Right renal pelvis (tissue), 4 donors: ENCODE results near the gene MAPK8IP2. TPM values are rescaled to one million over a fixed set of nuclear protein-coding genes. Genes with fewer than 3 reads are reported as not detected.
A peak's percentile ranks its signal among the peaks of the same experiment; 100 is the strongest.
"Not testable (repeated sequence)": the region's sequence is repeated elsewhere in the genome, so short reads cannot be mapped to it uniquely, and the experiment has no call there.

ENCODE experiments used
- DNase-seq, 4 donors: peaks; one replicate each; pipeline ENCODE4 v3.0.0-alpha.2; 2013; ENCODE audit warnings: low read depth in 4 of 4, low spot score in 3 of 4, missing footprints in 1 of 4
- polyA plus RNA-seq, 4 donors: library from polyadenylated mRNA; unstranded; fragments of 120-200 nt; gene quantifications; one replicate each; pipeline ENCODE4 v1.2.1, GENCODE V29; 2013; ENCODE audit not compliant: insufficient read length in 4 of 4

Gene MAPK8IP2
- polyA plus RNA-seq, 4 donors, result 0.59 to 1.3 (median 0.63) TPM

DNA sequence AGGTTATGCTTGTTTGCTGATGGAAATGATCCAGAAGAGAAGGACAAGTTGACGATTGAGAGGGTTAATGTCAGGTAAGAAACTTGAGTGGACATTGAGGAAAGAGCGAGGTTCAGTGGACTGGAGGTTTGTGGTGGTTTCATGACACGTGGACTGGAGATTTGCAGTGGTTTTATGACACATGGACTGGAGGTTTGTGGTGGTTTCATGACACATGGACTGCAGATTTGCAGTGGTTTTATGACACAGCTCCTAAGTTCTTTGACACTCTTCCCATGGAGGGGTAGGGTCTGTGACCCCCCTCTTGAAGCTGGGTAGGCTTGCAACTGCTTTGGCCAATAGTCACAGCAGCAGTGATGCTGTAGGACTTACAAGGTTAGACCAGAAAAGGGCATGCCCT, 5.4 kb upstream of the MAPK8IP2 start:
- no peak for DNase-seq

DNA sequence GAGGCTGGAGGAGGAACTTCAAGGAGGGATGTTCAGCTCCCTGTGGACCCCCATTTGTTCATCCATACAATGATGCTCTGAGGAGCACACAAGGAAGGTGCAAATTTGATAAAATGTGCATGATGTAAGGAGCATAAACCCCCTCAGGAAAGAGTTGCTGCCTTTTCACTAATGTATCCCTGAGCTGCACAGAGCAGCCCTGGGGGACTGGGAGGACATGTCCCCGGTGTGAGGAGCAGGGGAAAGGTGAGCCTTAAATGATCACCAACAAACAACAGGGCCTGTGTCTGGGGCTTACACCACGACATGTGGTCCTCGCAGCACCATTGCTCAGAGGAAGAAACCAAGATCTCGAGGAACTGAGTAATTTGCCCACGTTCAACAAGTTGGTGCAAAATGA, 3.5 kb upstream of the MAPK8IP2 start:
- no peak for DNase-seq

DNA sequence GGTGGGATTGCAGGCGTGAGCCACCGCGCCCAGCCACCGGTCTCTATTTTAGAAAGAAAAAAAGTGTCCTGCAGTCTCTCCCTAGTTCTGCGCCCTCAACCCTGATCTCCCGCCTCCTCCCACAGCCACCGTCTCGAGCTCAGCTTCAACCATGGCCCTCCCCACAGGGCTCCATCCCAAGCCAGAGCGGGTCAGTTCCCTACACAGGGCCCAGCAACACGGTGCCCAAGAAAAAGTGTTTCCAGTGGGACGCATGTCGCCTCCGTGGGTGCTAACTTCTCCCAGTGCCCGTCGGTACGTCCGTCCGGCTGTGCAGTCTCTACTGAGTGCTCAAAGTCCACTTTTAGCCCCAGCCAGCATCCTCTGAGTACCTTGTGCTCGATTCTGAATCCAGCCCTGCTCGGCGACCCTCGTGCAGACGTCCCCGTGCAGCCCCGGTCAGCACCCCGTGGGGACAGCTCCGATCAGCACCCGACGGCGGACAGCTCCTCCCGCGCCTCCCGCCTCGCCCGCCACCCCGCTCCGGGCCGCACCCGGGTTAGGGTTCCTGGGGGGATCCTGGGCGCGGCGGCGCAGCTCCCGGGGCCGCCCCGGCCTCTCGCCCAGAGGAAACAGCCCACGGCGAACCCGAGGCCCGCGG, 657 bp upstream of the MAPK8IP2 start:
- DNase-seq, result peak in 1 of 4 donors; percentile 36

DNA sequence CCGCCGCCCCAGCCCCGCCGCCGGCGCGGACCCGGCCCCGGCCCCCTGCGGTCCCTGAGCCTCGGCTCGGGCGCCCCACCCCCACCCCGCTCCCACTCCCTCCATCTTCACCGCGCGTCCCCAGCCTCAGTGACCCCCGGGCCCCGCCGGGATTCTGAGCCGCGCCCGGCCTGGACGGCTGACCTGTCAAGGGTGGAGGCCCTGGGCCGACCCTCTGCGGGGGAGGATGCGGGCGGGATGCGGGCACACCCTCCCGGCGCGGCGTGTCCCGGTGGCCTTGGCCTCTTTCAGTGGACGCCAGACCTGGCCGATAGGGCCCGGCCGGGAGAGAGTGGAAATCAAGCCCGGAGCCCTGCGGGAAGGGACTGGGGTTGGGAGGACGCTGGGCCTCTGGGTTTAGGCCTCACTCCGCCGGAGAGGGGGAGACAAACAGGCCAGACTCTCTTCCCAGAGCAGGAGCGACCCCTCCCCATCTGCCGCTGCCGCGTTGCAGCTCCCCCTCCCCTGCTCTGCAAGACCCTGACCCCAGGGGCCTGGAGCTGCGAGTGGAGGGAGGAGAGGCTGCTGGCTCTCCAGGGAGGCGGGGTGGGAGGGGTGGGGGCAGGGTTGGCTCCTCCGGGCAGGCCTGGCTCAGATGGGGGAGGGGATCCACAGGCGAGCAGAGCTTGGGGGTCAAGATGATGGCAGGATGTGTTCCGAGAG, 525 bp downstream of the MAPK8IP2 start:
- DNase-seq, result no peak

DNA sequence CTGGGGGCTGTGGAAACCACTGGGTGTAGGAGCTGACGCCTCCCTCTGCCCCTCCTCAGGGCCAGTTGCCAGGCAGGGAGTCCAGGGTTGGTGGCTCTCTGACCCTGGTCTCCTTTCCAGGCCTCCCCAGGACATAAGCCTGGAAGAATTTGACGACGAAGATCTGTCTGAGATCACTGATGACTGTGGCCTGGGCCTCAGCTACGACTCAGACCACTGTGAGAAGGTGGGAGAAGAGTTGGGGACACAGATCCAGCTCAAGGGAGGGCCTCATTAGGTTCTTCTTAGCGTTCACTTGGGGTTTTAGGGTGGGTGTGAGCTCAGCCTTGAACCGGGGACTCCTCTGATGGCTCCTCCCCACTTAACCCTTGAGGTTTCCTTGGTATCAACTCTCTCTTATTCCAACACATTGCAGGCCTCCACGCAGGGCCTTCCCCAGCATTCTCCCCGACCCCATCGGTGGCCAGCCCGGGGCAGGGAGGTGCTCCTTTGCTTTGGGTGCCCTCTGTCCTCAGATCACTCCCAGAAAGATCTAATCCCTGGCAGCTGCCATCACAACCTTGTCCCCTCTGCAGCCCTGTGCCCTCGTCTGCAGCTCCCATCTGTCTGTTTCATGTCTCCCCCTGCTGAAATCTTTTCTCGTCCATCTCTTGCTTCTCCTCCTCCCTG, 1.2 kb downstream of the MAPK8IP2 start:
- DNase-seq, result no peak

DNA sequence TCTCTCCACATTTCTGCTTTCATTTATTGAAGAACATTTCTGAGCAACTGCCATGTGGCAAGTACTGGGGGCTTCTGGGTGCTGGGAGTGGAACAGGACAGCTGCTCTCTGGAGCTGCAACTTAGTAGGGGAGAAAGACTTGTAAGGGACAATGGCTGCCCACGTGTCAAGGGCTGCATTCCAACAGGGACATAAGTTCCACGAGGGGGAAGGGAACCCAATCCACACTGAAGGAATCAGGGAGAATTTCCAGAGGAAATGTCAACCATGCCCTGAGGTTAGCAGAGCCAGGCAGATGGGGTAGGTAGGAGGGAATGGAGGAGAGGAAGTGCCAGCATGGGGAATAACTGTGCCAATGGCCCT, 1.7 kb downstream of the MAPK8IP2 start:
- DNase-seq, result no peak

DNA sequence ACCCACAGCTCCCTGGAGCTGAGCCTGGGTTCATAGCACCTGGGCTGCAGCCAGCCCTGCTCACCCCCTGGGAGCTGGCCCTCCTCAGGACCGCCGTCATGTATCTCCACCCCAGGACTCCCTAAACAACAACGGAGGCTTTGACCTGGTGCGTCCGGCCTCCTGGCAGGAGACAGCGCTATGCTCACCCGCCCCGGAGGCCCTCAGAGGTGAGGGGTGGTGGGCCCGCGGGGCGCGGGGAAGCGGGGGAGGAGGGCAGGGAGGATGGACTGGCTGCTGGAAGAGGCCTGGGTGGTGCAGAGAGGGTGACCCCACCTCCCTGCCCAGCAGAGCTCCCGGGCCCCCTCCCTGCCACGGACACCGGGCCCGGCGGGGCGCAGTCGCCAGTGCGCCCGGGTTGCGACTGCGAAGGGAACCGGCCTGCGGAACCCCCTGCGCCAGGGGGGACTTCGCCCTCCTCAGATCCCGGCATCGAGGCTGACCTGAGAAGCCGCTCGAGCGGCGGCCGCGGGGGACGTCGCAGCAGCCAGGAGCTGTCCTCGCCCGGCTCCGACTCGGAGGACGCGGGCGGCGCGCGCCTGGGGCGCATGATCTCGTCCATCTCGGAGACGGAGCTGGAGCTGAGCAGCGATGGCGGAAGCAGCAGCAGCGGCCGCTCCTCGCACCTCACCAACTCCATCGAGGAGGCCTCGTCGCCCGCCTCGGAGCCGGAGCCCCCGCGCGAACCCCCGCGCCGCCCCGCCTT, 3.1 kb downstream of the MAPK8IP2 start:
- DNase-seq, result no peak

DNA sequence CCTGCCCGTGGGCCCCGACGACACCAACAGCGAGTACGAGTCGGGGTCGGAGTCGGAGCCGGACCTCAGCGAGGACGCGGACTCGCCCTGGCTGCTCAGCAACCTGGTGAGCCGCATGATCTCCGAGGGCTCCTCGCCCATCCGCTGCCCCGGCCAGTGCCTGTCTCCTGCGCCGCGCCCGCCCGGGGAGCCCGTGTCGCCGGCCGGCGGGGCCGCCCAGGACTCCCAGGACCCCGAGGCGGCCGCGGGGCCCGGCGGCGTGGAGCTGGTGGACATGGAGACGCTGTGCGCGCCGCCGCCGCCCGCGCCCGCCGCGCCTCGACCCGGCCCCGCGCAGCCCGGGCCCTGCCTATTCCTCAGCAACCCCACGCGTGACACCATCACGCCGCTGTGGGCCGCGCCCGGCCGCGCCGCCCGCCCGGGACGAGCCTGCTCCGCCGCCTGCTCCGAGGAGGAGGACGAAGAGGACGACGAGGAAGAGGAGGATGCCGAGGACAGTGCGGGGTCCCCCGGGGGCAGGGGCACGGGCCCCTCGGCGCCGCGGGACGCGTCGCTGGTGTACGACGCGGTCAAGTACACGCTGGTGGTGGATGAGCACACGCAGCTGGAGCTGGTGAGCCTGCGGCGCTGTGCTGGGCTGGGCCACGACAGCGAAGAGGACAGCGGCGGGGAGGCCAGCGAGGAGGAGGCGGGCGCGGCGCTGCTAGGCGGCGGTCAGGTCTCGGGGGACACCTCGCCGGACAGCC, 3.8 kb downstream of the MAPK8IP2 start:
- DNase-seq, result no peak

DNA sequence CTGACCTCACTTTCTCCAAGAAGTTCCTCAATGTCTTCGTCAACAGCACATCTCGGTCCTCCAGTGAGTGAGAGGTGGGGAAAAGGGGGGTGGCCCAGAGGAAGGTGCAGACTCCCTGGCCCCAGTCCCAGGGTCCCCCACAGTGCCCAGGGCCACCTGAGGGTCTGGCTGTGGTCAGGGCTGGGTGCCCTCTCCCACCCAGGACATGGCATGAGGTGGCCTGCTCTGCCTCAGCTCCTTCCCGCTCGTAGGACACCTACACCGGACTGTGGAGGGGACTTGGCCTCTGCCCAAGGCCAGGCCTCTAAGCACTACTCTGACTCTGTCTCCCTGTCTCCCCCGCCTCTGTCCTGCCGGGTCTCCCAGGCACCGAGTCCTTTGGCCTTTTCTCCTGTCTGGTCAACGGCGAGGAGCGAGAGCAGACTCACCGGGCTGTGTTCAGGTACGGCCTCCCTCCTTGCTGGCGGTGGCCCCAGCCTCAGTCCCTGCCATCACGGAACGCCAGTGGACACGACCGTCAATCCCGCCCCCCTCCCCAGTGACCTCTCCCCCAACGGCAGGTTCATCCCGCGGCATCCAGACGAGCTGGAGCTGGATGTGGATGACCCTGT, 4.5 kb downstream of the MAPK8IP2 start:
- DNase-seq, result no peak

DNA sequence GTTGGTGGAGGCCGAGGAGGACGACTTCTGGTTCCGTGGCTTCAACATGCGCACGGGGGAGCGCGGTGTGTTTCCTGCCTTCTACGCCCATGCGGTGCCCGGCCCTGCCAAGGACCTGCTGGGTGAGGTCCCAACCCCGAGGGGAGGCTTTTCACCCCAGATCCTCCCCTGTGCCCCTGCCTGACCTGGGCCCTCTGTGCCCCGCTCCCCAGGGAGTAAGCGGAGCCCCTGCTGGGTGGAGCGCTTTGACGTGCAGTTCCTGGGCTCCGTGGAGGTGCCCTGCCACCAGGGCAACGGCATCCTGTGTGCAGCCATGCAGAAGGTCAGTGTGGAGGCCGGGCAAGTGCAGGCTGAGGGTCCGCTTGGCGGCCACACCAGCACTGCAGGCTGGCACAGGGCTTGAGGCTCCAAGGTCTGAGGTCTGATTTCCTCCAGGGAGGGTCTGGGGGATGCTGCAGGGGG, 5.1 kb downstream of the MAPK8IP2 start:
- DNase-seq, result no peak

DNA sequence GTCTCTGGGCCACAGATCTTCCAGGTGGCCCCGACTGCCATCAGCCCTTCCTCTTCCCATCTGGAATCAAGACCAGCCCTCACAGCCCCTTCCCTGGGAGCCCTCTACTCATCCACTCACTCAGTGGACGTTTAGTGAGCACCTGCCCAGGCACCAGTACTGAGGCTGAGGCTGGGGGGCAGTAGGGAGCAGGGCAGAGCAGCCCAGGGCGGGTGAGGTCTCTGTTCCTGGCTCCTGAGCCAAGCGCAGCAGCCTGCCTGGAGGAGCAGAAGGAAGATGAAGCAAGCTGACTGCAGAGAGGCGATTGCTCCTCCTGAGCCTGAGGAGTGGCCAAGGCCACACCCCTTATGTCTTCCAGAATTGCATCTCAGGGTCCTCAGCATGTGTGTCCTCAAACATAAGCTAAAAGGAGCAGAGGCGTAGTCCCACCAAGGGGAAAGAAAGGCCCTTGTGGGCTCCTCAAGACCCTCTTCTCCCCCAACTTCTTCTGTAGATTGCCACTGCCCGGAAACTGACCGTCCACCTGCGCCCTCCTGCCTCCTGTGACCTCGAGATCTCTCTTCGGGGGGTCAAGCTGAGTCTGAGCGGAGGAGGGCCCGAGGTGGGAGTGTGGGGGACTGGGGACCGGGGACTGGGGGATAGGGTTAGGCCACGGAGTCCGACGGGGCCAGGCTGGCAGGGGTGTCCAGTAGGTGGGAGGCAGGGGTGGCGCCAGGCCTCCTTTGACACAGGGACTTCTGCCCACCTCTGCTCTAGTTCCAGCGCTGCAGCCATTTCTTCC, 5.8 kb downstream of the MAPK8IP2 start:
- DNase-seq, result no peak

DNA sequence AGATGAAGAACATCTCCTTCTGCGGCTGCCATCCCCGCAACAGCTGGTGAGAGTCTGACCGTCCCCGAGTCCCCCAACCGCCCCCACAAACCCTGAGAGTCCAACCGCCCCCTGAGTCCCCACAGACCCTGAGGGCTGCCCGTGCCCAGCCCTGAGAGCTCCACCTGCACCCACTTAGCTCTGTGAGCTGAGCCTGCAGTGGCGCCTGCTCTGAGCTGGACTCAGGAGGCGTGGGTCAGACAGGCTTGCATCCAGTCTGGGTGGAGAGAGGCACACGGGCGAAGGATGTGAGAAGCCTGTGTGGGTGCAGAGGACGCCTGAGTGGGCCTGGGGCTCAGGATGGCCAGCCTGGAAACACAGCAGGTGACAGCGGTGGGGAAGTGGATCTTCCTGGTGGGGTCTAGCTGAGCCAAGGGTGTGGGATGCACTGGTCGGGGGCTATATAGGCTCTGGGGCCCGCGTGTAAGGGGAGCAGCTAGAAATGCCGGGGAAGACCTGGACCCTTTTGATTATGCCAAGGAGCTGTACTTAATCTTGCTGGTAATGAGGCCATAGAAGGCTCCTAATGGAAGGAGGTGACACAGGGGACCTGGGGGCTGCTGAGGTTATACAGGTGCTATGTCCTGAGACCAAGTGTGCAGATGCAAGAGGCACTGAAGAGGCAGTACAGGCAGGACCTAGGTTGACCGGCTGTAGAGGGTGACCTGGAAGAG, 6.5 kb downstream of the MAPK8IP2 start:
- no peak for DNase-seq

DNA sequence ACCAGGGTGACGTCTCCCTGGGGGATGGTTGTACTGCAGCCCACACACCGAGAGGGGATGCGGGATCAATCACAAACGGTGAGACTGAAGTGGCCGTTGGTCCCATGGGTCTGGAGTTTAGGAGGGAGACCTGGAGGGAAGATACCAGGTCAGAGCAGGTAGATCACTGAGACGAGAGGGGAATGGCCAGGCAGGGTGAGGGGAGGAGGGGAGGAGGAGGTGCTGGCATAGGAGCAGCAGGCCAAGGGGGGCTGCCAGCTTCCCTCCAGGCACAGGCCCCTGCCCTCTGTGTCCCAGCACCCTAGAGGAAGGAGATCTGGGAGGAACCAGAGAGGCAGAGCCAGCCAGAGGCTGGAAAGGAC, 7.0 kb downstream of the MAPK8IP2 start:
- DNase-seq, result no peak

DNA sequence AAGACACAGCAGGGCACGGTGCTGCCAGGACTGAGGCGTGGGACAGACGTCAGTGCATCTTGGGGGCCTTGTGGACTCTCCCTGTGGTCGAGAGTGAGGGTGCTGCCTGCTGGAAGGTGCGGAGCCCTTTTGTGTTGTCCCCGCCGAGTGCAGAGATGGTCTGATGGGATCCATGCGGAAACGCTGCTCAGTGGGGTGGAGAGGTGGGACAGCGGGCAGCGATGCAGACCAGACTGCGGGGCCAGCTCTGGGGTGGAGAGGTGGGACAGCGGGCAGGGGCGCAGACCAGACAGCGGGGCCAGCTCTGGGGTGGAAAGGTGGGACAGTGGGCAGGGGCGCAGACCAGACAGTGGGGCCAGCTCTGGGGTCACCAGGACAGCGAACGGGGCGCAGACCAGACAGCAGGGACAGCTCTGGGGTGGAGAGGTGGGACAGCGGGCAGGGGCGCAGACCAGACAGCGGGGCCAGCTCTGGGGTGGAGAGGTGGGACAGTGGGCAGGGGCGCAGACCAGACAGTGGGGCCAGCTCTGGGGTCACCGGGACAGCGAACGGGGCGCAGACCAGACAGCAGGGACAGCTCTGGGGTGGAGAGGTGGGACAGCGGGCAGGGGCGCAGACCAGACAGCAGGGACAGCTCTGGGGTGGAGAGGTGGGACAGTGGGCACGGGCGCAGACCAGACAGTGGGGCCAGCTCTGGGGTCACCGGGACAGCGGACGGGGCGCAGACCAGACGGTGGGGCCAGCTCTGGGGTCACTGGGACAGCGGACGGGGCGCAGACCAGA, 7.7 kb downstream of the MAPK8IP2 start:
- not testable (repeated sequence) for DNase-seq

DNA sequence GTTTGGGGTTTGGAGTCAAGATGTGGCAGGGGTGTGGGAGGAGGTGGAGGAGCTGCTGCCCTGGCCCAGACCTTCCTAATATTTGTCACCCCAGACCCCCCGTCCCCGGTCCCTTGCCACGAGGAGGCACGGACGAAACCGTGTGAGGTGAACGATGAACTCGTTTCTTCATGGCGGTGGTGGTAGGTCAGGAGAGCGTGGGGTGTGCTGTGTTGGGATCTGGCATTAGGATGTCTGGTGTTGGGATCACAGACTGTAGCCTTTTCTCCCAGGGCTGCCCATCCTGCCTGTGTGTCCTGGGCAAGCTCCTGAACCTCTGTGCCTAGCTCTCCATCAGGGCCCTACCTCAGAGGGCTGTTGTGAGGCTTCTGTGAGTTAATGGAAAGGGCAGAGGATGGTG, 8.4 kb downstream of the MAPK8IP2 start:
- no peak for DNase-seq

DNA sequence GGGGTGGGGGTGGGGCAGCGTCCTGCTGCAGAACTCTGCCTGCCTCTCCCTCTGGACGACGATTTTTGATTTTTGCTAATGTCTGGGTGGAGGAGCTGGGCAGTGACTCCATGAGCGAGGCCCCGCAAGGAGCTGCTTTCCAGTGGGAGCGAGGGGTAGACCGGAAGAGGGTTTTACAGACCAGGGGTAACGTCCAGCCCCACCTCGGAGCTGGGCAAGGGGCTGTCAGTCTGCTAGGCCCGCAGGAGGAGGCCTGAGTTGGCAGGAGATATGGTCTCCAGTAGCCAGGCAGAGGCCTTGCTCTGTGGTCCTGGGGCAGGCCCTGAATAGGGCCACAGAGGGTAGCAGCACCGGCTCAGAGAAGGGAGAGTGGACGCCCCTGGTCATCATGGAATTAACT, 9.0 kb downstream of the MAPK8IP2 start:
- no peak for DNase-seq

DNA sequence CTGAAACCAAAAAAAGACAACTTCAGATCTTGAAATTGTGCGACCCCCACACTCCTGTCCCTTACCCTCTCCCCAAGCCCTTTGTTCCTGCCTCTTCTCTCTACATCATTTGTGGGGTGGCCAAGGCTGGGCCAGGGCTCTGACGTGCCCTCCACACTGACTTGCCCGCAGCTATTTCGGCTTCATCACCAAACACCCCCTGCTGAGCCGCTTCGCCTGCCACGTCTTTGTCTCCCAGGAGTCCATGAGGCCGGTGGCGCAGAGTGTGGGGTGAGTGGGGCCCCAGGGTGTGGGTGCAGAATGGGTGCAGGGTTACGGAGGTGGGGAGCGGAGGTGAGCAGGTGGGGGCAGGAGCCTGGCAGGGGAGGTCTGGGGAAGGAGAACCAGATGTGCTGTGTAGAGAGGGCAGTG, 9.5 kb downstream of the MAPK8IP2 start:
- no peak for DNase-seq

DNA sequence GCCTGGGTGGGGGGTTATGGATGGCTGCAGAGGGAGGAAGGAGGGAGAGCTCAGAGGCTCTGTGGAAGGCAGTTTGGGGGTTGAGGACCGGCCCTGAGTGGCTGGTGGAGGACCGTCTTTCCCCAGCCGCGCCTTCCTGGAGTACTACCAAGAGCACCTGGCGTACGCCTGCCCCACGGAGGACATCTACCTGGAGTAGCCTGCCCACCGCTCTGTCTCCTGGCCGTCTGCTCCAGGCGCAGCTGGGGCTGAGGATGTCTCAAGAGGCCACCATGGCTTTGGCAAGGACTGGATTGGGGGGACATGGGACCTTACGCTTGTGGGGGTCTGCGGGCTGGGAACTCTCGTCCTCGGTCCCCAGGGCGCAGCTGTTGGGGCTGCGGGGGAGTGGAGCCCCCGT, 10.0 kb downstream of the MAPK8IP2 start:
- no peak for DNase-seq
